ENCODE measurements around the gene NPR3. TPM values are rescaled to one million over a fixed set of nuclear protein-coding genes. Genes with fewer than 3 reads are reported as not detected.
A peak's percentile ranks its signal among the peaks of the same experiment; 100 is the strongest.

The NPR3 gene, protein sequence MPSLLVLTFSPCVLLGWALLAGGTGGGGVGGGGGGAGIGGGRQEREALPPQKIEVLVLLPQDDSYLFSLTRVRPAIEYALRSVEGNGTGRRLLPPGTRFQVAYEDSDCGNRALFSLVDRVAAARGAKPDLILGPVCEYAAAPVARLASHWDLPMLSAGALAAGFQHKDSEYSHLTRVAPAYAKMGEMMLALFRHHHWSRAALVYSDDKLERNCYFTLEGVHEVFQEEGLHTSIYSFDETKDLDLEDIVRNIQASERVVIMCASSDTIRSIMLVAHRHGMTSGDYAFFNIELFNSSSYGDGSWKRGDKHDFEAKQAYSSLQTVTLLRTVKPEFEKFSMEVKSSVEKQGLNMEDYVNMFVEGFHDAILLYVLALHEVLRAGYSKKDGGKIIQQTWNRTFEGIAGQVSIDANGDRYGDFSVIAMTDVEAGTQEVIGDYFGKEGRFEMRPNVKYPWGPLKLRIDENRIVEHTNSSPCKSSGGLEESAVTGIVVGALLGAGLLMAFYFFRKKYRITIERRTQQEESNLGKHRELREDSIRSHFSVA
- 19.3 TPM for total RNA-seq

DNA sequence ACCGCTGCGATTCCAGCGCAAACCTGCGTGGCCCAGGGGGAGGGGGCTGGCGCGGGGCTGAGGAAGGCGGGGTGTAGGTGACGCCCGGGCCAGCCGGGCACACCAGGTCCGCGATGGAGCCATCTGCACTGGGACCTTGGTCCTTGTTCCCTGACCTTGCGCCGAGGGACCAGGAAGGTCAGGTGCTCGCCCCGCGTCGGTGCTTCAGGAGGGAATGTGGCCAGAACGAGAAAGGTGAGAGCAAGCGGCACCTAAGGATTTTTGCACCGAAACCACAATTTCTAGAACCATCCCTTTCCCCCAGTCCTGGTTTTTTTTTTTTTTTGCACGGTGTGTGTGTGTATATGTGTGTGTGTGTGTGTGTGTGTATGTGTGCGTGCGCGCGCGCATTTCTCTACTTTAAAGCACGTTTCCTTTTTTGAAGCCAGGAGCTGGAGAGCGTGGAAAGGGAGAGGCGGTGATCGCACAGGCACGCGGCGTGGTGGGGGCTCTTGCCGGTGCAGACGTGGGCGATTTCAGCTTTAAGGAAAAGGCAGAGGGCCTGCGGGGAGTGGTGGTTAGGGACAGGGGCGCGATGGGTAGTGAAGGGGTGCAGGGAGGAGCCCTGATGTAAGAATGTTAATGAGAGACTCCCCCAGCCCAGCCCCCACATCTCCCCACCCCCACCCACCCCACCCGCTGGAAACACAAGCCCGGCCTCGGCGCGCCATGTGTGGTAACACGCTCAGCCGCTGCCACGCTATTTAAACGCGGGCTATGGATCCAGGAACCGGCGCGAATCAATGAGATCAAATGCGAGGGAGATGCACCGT is at the start of gene NPR3:
Gene NPR3 (plus strand): TSS at position 772 of the 812 bp plus-strand sequence. CDS start 456 bp downstream, outside the sequence.
- DNase-seq, result no peak

DNA sequence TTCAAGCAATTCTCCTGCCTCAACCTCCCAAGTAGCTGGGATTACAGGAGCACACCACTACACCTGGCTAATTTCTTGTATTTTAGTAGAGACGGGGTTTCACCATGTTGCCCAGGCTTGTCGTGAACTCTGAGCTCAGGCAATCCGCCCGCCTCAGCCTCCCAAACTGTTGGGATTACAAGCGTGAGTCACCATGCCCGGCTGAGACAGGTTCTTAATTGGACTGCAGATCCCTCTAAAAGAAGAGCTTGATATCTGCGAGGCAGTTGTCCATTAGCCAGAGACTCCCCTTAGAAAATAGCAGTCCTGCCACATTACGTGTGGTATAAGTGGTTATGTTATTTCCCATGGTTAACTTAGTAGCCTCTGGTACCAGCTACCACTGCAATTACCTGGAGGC is 46.6 kb upstream of the NPR3 start:
- no peak for DNase-seq

DNA sequence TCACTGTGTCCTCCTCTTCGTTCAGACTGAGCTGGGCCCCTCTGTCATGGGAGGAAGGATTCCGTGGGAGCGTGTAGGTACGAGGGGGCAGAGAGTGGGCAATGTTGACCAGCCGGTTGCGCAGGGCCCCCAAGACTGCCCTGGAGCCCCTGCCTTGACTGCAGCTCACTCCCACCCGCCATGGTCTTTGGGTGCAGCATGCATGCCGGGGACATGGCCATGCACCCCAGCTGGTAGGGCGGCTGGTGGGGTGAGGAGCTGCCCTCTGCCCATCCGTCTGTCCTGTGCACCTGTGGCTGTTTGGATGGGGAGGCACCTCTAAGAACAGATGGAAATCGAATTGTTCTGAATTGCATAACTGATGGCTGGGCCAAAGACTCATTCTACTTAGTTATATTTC is 42.6 kb upstream of the NPR3 start:
- DNase-seq, result no peak

DNA sequence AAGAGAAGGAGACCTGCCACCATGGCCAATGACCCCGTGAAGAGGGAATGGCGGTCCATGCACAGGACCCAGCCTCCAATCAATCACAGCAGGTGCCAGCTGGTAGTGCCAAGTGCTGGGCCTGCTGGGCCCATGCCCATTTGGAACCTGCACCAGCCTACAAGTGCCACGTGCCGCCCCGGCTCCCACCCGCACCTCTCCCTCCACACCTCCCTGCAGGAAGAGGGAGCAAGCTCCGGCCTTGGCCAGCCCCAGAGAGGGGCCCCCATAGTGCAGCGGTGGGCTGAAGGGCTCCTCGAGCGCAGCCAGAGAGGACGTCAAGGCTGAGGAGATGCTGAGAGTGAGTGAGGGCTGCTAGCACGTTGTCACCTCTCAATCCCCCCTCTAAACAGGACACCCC is 37.8 kb upstream of the NPR3 start:
- DNase-seq, result no peak

DNA sequence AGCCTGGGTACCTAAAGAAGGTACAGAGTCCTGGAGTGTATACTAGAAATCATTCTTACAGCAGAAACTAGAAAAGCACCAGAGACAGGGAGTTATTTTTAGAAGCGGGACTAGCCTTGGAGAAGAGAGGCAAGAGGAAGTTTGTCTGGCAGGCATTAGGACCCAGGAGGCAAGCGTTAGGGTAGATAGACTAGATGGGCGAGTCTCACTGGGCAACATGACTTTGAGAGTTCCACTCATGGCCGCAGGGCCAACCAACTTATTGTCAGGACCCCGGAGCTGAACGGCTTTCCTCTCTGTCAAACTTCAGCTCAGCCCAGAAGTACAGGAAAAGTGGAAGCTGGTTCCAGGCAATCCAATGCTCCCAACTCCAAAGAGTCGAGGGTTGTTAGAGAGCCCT is 34.1 kb upstream of the NPR3 start:
- no peak for DNase-seq

DNA sequence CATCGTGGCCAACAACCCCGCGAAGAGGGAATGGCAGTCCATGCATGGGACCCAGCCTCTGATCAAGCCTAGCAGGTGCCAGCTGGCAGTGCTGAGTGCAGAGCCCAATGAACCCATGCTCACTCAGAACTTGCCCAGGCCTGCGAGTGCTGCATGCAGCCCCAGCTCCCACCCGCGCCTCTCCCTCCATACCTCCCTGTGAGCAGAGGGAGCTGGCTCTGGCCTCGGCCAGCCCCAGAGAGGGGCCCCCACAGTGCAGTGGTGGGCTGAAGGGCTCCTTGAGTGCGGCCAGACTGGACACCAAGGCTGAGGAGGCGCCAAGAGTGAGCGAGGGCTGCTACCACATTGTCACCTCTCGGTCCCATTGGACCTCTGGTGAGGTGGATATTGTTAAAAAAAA is 32.6 kb upstream of the NPR3 start:
- DNase-seq, result no peak

DNA sequence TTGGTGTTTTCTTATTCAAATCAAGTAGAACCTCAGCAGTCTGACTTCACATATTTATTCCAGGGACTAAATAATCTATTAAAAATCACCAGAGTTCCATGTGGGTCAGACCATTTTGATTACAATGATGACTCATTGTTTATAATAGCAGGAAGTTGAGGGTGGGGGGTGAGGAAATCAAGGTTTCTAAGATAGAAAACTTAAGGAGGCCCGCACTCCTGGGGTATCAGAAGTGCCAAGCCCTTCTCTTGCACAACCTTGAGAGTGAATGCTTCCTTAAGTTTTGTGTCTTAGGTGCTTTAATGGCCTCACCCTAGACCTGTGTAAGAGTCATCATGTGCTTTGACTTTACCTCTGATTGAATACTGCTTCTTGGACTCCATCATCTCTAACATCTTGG is 31.9 kb upstream of the NPR3 start:
- no peak for DNase-seq

DNA sequence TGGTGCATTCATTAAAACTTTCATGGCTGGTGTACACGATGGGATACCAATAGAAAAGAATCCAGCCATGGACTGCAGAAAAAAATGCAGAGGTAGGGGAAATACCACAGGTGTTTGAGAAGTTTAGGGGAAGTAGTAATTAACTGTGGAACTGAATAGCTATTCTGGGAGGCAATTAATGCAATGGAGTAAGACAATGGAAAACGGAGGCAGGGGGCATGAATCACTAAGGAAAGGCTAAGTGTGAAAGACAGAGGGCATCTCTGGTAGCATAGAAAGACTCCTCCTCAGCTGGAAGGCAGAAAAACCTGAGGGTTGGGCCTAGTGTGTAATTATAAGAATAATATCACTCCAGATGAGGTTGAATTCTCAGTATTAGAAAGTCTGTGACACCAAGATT is 30.9 kb upstream of the NPR3 start:
- no peak for DNase-seq

DNA sequence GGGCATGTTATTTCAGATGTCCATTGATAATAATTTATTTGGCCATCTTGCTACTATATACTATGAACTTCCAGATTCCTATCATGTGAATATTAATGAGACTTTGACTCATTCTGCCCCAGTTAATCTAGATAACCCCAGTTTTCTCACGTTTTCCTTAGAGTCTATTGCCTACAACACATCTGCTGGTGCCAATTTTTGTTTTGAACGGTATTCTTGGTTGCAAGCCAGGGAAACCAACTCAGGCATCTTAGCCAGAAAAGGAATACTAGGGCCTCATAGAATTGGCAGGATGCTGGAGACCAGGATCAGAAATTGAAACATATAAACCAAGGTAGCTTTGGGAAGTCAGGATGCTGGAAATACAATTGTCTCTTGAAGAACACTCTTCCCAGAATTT is 28.0 kb upstream of the NPR3 start:
- DNase-seq, result no peak

DNA sequence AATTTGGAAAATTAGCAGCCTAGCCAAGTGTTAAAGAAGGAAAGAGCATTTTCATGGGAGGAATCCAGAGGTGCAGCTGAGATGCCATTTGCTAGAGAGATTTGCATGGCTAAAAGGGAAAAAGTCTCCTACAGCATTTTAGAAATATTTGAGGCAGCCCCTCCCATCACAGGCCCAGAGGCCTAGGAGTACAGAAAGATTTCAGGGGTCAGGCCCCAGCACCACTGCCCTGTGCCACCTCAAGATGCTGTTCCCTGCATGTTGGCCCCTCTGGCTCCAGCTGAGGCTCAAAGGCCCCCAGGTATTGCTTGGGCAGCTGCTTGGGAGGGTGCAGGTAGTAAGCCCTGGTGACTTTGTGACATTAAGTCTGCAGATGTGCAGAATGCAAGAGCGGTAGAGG is 26.9 kb upstream of the NPR3 start:
- no peak for DNase-seq

DNA sequence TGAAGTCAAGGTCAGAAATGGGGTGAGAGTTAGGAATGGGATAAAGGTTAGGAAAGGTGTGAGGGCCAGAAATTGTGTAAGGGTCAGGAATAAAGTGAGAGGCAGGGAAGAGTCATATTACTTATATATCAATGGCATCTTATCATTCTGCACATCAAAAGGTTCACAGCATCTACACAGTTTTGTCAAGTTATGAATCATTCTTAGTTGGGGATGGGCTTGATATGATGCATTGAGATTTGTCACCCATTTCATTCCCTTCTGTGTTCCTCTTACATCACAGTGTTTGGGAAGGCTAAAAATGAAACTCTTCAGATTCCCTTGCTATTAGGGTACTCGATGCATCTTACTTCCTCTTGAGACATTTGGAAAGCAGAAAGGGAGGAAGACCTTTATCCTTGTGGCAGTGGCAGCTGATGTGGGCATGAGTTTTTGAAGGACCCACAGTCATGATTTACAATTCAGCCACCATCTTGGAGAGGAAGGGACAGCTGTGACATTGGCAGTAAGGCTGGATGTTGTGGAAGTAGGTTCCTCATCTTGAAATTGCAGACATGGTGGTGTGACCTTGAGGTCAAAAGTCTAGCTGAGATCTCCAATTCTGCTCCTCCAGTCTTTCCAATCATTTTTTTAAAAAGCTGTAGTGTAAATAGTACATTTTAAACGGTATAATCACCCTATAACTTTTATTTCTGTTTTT is 24.2 kb upstream of the NPR3 start:
- DNase-seq, result no peak

DNA sequence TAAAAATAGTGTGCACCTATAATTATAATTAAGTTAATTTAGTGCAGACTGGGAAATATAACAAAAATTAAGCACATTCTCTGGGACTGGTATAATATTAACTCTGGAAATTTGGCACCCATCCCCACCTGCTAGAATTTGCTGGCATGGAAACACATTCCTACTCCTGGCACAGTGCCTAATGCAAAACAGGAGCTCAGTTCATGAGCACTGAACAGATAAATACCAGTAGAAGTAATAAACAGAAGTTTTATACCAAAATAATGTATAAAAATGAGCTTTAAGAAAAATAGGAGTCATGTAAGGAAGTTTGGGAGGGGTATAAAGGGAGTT is 23.7 kb upstream of the NPR3 start:
- no peak for DNase-seq

DNA sequence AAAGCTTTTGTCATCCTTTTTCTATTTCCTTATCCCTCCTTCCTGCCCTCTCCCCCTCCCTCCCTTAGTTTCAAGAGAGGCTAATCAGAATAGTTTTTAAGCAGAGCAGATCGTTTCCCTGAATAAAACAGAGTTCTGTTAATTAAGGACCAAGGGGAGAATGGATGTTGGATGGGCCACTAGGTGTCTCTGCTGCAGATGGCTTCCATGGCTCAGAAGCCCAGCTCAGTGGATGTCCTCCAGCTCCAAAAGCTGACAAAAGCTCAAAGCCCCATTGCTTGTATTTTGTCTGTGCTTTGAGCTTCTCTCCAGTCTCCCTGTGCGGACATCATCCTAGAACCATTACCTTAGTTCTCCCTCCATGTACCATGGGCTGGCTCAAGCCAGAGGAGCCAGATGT is 21.0 kb upstream of the NPR3 start:
- no peak for DNase-seq

DNA sequence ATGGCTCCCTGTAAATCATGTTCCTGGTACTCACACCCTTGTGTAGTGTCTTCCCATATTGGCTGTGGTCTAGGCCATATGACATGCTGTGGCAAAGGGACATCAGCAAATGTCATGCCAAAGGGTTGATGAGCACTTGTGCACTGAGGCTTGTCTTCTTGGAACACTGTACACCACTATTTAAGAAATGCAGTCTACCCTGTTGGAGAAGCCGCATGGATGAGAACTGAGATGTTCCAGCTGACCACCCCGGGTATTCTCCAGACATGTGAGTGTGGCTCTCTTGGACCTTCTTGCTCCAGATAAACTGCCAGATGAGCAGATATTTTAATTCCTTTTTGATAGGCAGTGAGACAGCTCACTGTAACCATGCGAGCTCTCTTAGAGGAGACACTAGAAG is 20.5 kb upstream of the NPR3 start:
- DNase-seq, result no peak

DNA sequence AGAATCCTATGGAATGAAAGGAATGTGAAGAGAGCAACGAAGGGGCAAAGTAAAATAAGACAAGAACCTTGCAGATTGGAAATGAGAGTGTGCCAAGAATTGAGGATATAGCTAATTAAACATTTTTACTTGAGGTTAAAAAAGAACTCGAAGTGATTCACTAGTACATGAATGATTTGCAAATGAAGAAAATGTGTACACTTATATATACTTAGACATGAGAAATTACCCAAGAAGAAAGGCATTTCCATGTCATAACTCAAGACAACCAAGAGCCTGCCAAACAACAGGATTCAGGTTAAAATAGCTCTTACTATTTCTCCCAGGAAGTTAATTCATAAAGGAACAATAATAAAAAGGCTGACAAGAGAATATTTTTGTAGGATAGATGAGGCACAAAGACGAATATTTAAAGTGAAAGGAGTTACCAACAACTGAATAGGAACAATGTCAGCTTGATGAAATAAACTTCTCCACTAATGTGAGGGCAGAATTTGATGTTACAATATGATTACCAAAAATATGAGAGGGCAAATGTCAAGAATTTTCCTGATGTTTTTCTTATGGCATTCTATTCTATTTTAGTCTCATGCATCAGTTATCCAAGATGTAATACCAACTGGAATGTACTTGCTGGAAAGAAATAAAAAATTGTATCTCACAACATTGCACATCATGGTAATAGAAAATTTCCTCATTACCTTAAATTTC is 18.9 kb upstream of the NPR3 start:
- DNase-seq, result no peak

DNA sequence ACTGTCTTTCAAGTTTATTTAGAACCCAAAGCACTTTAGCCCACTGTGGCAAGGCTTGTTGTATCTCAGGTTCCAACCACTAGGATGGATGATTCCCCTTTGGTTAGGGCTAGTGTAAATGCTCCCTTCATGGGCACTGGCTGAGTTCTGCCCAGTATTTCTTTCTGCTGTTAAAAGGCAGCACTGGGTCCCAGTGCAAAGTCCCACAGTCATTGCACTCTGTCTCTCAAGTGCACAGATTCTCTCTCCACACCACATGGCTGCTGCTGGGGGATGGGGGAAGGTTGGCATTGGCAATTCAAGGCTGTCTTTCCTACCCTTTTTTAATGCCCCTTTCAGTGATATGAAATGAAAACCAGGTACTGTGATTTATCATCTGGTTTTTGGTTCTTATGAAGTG is 7.2 kb upstream of the NPR3 start:
- no peak for DNase-seq

DNA sequence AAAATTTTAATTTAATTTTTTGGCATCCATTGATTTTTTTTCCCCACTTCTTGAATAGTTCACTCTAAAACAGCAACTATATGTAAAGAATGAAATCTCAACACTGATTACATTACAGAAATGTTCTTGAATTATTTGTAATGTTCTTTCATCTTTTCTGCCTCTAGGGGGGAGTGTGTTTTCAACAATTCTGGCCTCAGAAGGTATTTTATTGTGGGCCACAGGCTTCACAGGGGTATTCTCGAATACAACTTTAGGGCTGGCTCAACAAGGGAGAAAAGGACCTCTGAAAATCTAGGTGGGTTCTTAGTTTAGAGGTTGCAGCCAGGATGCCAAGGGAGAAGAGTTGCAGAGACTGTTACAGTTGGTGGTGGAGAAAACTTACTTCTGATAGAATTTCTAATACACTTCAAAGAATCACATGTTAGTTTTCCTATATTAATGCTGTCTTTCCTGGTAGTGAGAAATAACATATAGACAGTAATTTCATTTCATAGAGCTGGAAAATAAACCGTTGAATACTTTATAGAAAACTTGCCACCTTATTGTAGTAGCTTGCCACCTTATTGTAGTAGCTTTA is 3.6 kb upstream of the NPR3 start:
- no peak for DNase-seq

DNA sequence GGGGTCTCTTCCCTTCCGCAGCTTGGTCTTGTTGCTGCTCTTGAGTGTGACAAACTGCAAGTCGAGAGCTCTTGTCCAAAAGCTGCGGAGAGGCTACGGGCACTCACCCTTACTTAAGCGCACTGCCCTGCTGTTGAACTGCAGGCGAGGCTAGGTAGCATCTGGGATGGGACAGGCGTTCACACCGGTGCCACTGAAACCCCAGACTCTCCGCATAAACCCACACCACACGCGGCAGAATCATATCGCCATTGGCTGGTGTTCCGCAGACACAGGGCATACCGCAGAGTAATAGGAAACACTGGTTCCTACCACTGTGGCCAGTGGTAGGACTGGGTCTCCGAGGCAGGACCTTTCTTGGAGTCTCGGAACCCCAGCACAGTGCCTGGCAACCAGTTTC is 2.2 kb upstream of the NPR3 start:
- DNase-seq, result no peak

DNA sequence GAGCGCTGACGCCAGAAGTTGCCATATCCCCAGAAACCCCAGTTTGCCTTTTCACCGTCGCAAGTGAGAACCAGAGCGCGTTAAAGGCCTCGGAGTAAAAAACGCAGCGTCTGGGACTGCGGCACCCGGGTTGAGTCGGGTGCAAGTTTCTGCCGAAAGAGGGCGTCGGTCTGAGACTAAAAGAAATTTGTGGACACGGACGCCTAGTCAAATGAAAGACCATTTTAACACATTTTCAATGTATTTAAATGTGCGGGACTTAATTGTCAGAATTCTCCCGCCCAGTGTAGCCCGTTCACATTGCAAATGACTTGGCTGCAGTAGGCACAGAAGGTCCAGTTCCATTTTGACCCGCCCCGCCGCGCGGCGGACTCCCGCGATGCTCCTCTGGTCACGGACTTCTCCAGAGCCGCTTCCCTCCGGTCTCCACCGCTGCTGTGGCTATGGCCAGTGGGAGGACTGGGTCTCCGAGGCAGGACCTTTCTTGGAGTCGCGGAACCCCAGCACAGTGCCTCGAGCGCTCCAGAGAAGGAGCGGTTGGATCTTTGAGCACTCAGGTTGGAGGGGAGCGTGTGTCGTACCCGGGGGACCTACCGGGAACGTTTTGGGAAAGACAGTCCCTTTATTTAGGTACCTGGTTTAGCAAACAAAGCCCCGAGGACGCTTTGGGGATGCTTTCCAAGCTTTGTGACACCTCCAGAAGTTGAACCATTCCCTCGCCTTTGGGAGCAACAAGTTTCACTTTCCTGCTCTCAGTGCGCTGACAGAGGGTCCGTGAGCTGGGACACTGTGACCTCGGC is 1.2 kb upstream of the NPR3 start:
- DNase-seq, result peak; percentile 40

DNA sequence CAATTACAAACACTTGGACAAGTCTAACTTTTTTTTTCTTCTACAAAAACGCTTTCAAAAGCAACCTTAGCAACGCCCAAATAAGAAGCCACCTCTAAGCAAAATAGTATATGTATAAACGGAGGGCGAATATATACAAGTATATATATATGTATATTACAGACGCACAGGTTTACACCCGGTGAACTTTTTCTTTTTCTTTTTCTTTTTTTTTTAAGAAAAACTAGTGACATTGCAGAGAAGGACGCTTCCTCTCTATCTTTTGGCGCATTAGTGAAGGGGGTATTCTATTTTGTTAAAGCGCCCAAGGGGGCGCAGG is 200 bp downstream of the NPR3 start:
- DNase-seq, result no peak
